H1 (cell line): Measurements from ENCODE around the gene QSER1. TPM values are rescaled to one million over a fixed set of nuclear protein-coding genes. Genes with fewer than 3 reads are reported as not detected.

Experiments used
- CHD7 ChIP-seq: fragments of 300-600 bp; sonication (generic); IDR thresholded peaks from 2 replicates; pipeline ENCODE4 v1.7.1; 2012; ENCODE audit warnings: low read length, moderate library complexity, mild to moderate bottlenecking, inconsistent platforms; ENCODE audit not compliant: insufficient replicate concordance
- CREB1 ChIP-seq: IDR thresholded peaks from 2 replicates; pipeline ENCODE4 v1.6.1; 2012; ENCODE audit warnings: inconsistent platforms
- CTCF ChIP-seq, 3 experiments: IDR thresholded peaks; 1 replicate in 2 of 3; 2 replicates in 1 of 3; pipeline versions ENCODE4 v1.5.1 to v1.6.1; 2011; ENCODE audit warnings: low read length in 3 of 3, mild to moderate bottlenecking in 3 of 3, inconsistent platforms in 2 of 3, low read depth in 1 of 3, moderate library complexity in 1 of 3; ENCODE audit not compliant: insufficient read depth in 1 of 3; ENCODE audit errors: control extremely low read depth in 1 of 3
- KDM5A ChIP-seq: fragments of 200-600 bp; IDR thresholded peaks from 2 replicates; pipeline ENCODE4 v1.7.1; 2012; ENCODE audit warnings: mild to moderate bottlenecking, low read length, inconsistent platforms, mixed read lengths
- RFX5 ChIP-seq: IDR thresholded peaks from 2 replicates; pipeline ENCODE4 v1.6.1; 2011; ENCODE audit warnings: low read depth, low read length, improper control_type of control experiment, borderline replicate concordance
- USF2 ChIP-seq: IDR thresholded peaks from 2 replicates; pipeline ENCODE4 v1.6.1; 2011; ENCODE audit warnings: low read length, improper control_type of control experiment
- polyA plus RNA-seq, 7 experiments: library from polyadenylated mRNA; depleted of rRNA in 3 of 7; stranded (reverse) in 5 of 7; unstranded in 2 of 7; fragments of >200 nt in 5 of 7; fragments of 200-250 nt in 2 of 7; gene quantifications; 1 replicate in 5 of 7; 2 replicates in 1 of 7; 4 replicates in 1 of 7; pipeline versions ENCODE4 v1.2.1 to v1.2.3, GENCODE V29; 2011 to 2013; ENCODE audit warnings: missing spikeins in 2 of 7, mixed read lengths in 2 of 7
- total RNA-seq: library from RNA; stranded (reverse); fragmentation: NEBNext Ultra II Directional; extraction: Animal tissue kit (Norgen Biotek cat#: 25700); gene quantifications from 2 replicates; pipeline ENCODE4 v1.2.1, GENCODE V29; 2021

The QSER1 gene
- total and polyA plus RNA-seq, 2 of the 8 experiments (the other 6 are each of a cell fraction or from before 2014, with no cell fraction given), result 29.3 to 117 TPM

- TF ChIP-seq CHD7 (no peak), CREB1 (no peak), USF2 (no peak), RFX5 (no peak), KDM5A (no peak), CTCF (IDR thresholded peaks at IDR 0.05; ENCODE audit: control extremely low read depth in 1 of 3, insufficient read depth in 1 of 3, low read depth in 1 of 3, low read length in 3 of 3) (no peak)
Observed at GRCh38 chr11:33017965-33018364, 125.4 kb downstream of the QSER1 start (continued).
